NB4 (cell line): Measurements from ENCODE around the gene TRMT10C.
"Not testable (repeated sequence)": the region's sequence is repeated elsewhere in the genome, so short reads cannot be mapped to it uniquely, and the experiment has no call there.

ENCODE experiments used
- CTCF ChIP-seq: IDR thresholded peaks from one replicate; pipeline ENCODE4 v1.5.1; 2012; ENCODE audit warnings: low read depth, low read length
- MYC ChIP-seq: IDR thresholded peaks from 2 replicates; pipeline ENCODE4 v1.6.1; 2011; ENCODE audit warnings: low read depth, low read length

GRCh38 chr3:101553381-101553780, 8.3 kb upstream of the TRMT10C start:
- not testable (repeated sequence) for TF ChIP-seq CTCF, MYC
